ENCODE results near the gene SCYL2. TPM values are rescaled to one million over a fixed set of nuclear protein-coding genes. Genes with fewer than 3 reads are reported as not detected.
"Not testable (repeated sequence)": the region's sequence is repeated elsewhere in the genome, so short reads cannot be mapped to it uniquely, and the experiment has no call there.

Gene SCYL2
- polyA plus RNA-seq, 1 donor (not counting 4 experiments of a cell fraction or from before 2014, with no cell fraction given), result 31.5 TPM

DNA sequence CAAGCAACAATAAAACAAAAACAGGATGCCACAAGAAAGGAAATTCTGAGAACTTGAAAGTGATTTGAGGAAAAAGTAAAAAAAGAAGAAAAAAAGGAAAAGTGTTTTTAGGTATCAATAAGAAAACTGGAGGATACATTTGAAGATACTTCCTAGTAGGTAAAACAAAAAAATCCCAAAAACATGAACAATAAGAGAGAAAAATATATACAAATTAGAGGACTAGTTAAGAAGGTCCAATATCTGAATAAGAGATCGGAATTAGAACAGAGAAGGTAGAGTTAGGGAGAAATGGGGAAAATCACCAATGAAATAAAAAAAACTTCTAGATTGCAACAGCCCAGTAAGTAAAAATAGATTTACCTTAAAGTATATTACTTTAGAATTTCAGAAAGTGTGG, 8.8 kb upstream of the SCYL2 start:
- Histone ChIP-seq H3K9me1 (ENCODE audit: control insufficient read depth, extremely low read depth, insufficient read depth, low read length) (no peaks in the 10 kb centered on the region), H3K27me3 (ENCODE audit: control insufficient read depth, extremely low read depth, insufficient read depth, low read length) (no peaks in the 10 kb centered on the region), H3K36me3 (ENCODE audit: control insufficient read depth in 2 of 2, extremely low read depth in 1 of 2, insufficient read depth in 2 of 2, low read length in 2 of 2) (peaks cover 0 to 2% of the 10 kb centered on the region in 2 experiments), H3K4me1 (ENCODE audit: control insufficient read depth, extremely low read depth, insufficient read depth, low read length) (no peaks in the 10 kb centered on the region), H3K9me3 (ENCODE audit: control insufficient read depth, low read depth, low read length) (no peaks in the 10 kb centered on the region), H3K9ac (ENCODE audit: control insufficient read depth, extremely low read depth, insufficient read depth, low read length) (no peak overlapping the region), H4K20me1 (ENCODE audit: control insufficient read depth, extremely low read depth, insufficient read depth, low read length) (no peaks in the 10 kb centered on the region), H3K4me3 (ENCODE audit: control insufficient read depth in 2 of 3, extremely low read depth in 1 of 3, insufficient read depth in 2 of 3, low read depth in 1 of 3, low read length in 3 of 3) (no peak overlapping the region), H3K79me2 (ENCODE audit: control insufficient read depth, insufficient read depth, low read length) (no peaks in the 10 kb centered on the region), H3K4me2 (ENCODE audit: control insufficient read depth, extremely low read depth, insufficient read depth, low read depth, low read length) (no peak overlapping the region), H2AFZ (ENCODE audit: control insufficient read depth, low read length) (no peak overlapping the region), H3K27ac (ENCODE audit: control insufficient read depth, insufficient read depth, low read length) (no peak overlapping the region)
- no peak for FAIRE-seq
- TF ChIP-seq CTCF (optimal IDR thresholded peaks at IDR 0.05 in 1 of 3, IDR thresholded peaks at IDR 0.05 in 1 of 3, conservative IDR thresholded peaks at IDR 0.05 in 1 of 3; ENCODE audit: extremely low read depth in 1 of 3, insufficient read depth in 2 of 3, low read length in 3 of 3) (no peak), EZH2 (IDR thresholded peaks at IDR 0.05; ENCODE audit: low read length) (no peak)
- DNase-seq (ENCODE audit: low read depth, low spot score), result no peak
- dilution Hi-C loops (cut with MboI; ENCODE audit: extremely low pct_ligation_motif_present, low sequenced_read_pairs), result no loop called here

- TF ChIP-seq EZH2 (IDR thresholded peaks at IDR 0.05; ENCODE audit: low read length) (no peak), CTCF (optimal IDR thresholded peaks at IDR 0.05 in 1 of 3, IDR thresholded peaks at IDR 0.05 in 1 of 3, conservative IDR thresholded peaks at IDR 0.05 in 1 of 3; ENCODE audit: extremely low read depth in 1 of 3, insufficient read depth in 2 of 3, low read length in 3 of 3) (no peak)
- no peak overlapping the region for H3K9ac ChIP-seq (ENCODE audit: control insufficient read depth, extremely low read depth, insufficient read depth, low read length)
- no peak overlapping the region for H3K4me3 ChIP-seq (ENCODE audit: control insufficient read depth in 2 of 3, extremely low read depth in 1 of 3, insufficient read depth in 2 of 3, low read depth in 1 of 3, low read length in 3 of 3)
- H3K4me2 ChIP-seq (ENCODE audit: control insufficient read depth, extremely low read depth, insufficient read depth, low read depth, low read length), result no peak overlapping the region
- no peaks in the 10 kb centered on the region for H3K36me3 ChIP-seq (ENCODE audit: control insufficient read depth in 2 of 2, extremely low read depth in 1 of 2, insufficient read depth in 2 of 2, low read length in 2 of 2)
- dilution Hi-C loops (cut with MboI; ENCODE audit: extremely low pct_ligation_motif_present, low sequenced_read_pairs), result no loop called here
- H3K9me1 ChIP-seq (ENCODE audit: control insufficient read depth, extremely low read depth, insufficient read depth, low read length), result no peaks in the 10 kb centered on the region
- DNase-seq (ENCODE audit: low read depth, low spot score) (no peak), FAIRE-seq (no peak)
- H3K27ac ChIP-seq (ENCODE audit: control insufficient read depth, insufficient read depth, low read length), result no peak overlapping the region
- no peaks in the 10 kb centered on the region for H3K9me3 ChIP-seq (ENCODE audit: control insufficient read depth, low read depth, low read length)
- H2AFZ ChIP-seq (ENCODE audit: control insufficient read depth, low read length), result no peak overlapping the region
- peaks cover 7% of the 10 kb centered on the region for H3K79me2 ChIP-seq (ENCODE audit: control insufficient read depth, insufficient read depth, low read length)
- H3K4me1 ChIP-seq (ENCODE audit: control insufficient read depth, extremely low read depth, insufficient read depth, low read length), result peaks cover 5% of the 10 kb centered on the region
- no peaks in the 10 kb centered on the region for H3K27me3 ChIP-seq (ENCODE audit: control insufficient read depth, extremely low read depth, insufficient read depth, low read length)
- no peaks in the 10 kb centered on the region for H4K20me1 ChIP-seq (ENCODE audit: control insufficient read depth, extremely low read depth, insufficient read depth, low read length)
Measured at GRCh38 chr12:100263131-100263530, 3.8 kb upstream of the SCYL2 start.

- H3K9me3 ChIP-seq (ENCODE audit: control insufficient read depth, low read depth, low read length); H3K27ac ChIP-seq (ENCODE audit: control insufficient read depth, insufficient read depth, low read length); H3K36me3 ChIP-seq (ENCODE audit: control insufficient read depth in 2 of 2, extremely low read depth in 1 of 2, insufficient read depth in 2 of 2, low read length in 2 of 2); dilution Hi-C loops (cut with MboI; ENCODE audit: extremely low pct_ligation_motif_present, low sequenced_read_pairs); H3K4me2 ChIP-seq (ENCODE audit: control insufficient read depth, extremely low read depth, insufficient read depth, low read depth, low read length); H3K4me3 ChIP-seq (ENCODE audit: control insufficient read depth in 2 of 3, extremely low read depth in 1 of 3, insufficient read depth in 2 of 3, low read depth in 1 of 3, low read length in 3 of 3); H3K9ac ChIP-seq (ENCODE audit: control insufficient read depth, extremely low read depth, insufficient read depth, low read length); H2AFZ ChIP-seq (ENCODE audit: control insufficient read depth, low read length); H4K20me1 ChIP-seq (ENCODE audit: control insufficient read depth, extremely low read depth, insufficient read depth, low read length); H3K27me3 ChIP-seq (ENCODE audit: control insufficient read depth, extremely low read depth, insufficient read depth, low read length); H3K9me1 ChIP-seq (ENCODE audit: control insufficient read depth, extremely low read depth, insufficient read depth, low read length); FAIRE-seq; DNase-seq (ENCODE audit: low read depth, low spot score): not testable (repeated sequence)
- H3K4me1 ChIP-seq (ENCODE audit: control insufficient read depth, extremely low read depth, insufficient read depth, low read length), result peaks cover 16% of the 10 kb centered on the region
- peaks cover 26% of the 10 kb centered on the region for H3K79me2 ChIP-seq (ENCODE audit: control insufficient read depth, insufficient read depth, low read length)
Measured at GRCh38 chr12:100265107-100265506, 1.9 kb upstream of the SCYL2 start.
